Renal cortex interstitium (tissue), 15 donors: ENCODE measurements around the gene BUB1B. TPM values are rescaled to one million over a fixed set of nuclear protein-coding genes. Genes with fewer than 3 reads are reported as not detected.
"Not testable (repeated sequence)": the region's sequence is repeated elsewhere in the genome, so short reads cannot be mapped to it uniquely, and the experiment has no call there.

Source experiments
- DNase-seq, 11 donors: peaks; one replicate each; pipeline ENCODE4 v3.0.0-alpha.2; 2013; ENCODE audit warnings: low read depth in 9 of 11, low spot score in 4 of 11; ENCODE audit errors: extremely low read depth in 1 of 11
- long read RNA-seq, 16 experiments: transcript quantifications; one replicate each; lab custom pipeline, GENCODE V29; 2026
- polyA plus RNA-seq, 3 donors: library from polyadenylated mRNA; unstranded; fragments of 120-200 nt; gene quantifications; one replicate each; pipeline ENCODE4 v1.2.1, GENCODE V29; 2013; ENCODE audit not compliant: insufficient read length in 3 of 3

The BUB1B gene
- polyA plus RNA-seq = 10 to 100 TPM; 28.0 to 40.1 (median 30.7) TPM
- long read RNA-seq, donor 1 = 0 reads
- long read RNA-seq, donor 2 = 0 reads
- long read RNA-seq, donor 3, partial matches to known transcripts = 0 of 1 reads
- long read RNA-seq, donor 3, other reads (novel, unspliced or antisense) = 0 of 1 reads
- long read RNA-seq, donor 4, partial matches to known transcripts = 0 of 2 reads
- long read RNA-seq, donor 4, other reads (novel, unspliced or antisense) = 0 of 2 reads
- long read RNA-seq, donor 5 = 0 reads
- long read RNA-seq, donor 6, partial matches to known transcripts = 0 of 2 reads
- long read RNA-seq, donor 6, other reads (novel, unspliced or antisense) = 0 of 2 reads
- long read RNA-seq, donor 7 = 0 reads
- long read RNA-seq, donor 8 = 0 reads
- long read RNA-seq, donor 9 = 0 reads
- long read RNA-seq, donor 10, partial matches to known transcripts = 0 of 1 reads
- long read RNA-seq, donor 10, other reads (novel, unspliced or antisense) = 0 of 1 reads
- long read RNA-seq, donor 11, partial matches to known transcripts = 0 of 1 reads
- long read RNA-seq, donor 11, other reads (novel, unspliced or antisense) = 0 of 1 reads
- long read RNA-seq, donor 12, partial matches to known transcripts = 0 of 1 reads
- long read RNA-seq, donor 12, other reads (novel, unspliced or antisense) = 0 of 1 reads
- long read RNA-seq, donor 13 = 0 reads
- long read RNA-seq, donor 14, partial matches to known transcripts = 0 of 2 reads
- long read RNA-seq, donor 14, other reads (novel, unspliced or antisense) = 0 of 2 reads
- long read RNA-seq, donor 15, partial matches to known transcripts = 0 of 2 reads
- long read RNA-seq, donor 15, other reads (novel, unspliced or antisense) = 0 of 2 reads
- long read RNA-seq, donor 16, partial matches to known transcripts = 10 of 12 reads
- long read RNA-seq, donor 16, other reads (novel, unspliced or antisense) = 0 of 12 reads

GRCh38 chr15:40160689-40161688 is at the start of gene BUB1B:
BUB1B (plus strand) TSS chr15:40161069; CDS start chr15:40161221, 152 bp downstream.
- DNase-seq = peak; percentile 88 to 96 (median 92)

GRCh38 chr15:40111888-40112287 is 49.0 kb upstream of the BUB1B start:
- DNase-seq = no peak

- no peak for DNase-seq
Observed at GRCh38 chr15:40112789-40113188, 48.1 kb upstream of the BUB1B start.

GRCh38 chr15:40114218-40114617 is 46.7 kb upstream of the BUB1B start:
- DNase-seq = no peak

- not testable (repeated sequence) for DNase-seq
Observed at GRCh38 chr15:40115106-40115505, 45.8 kb upstream of the BUB1B start.

- peak in 1 of 11 donors; percentile 64 for DNase-seq
Observed at GRCh38 chr15:40115670-40116093, 45.2 kb upstream of the BUB1B start.

- DNase-seq = no peak
Observed at GRCh38 chr15:40118473-40118872, 42.4 kb upstream of the BUB1B start.

- DNase-seq = no peak
Observed at GRCh38 chr15:40121911-40122638, 38.8 kb upstream of the BUB1B start.

- not testable (repeated sequence) for DNase-seq
Observed at GRCh38 chr15:40122989-40123388, 37.9 kb upstream of the BUB1B start.

- not testable (repeated sequence) for DNase-seq
Observed at GRCh38 chr15:40123863-40124262, 37.0 kb upstream of the BUB1B start.

GRCh38 chr15:40124333-40124732 is 36.5 kb upstream of the BUB1B start:
- DNase-seq = not testable (repeated sequence)

GRCh38 chr15:40124807-40125285 is 36.0 kb upstream of the BUB1B start:
- DNase-seq = not testable (repeated sequence)

- no peak for DNase-seq
Observed at GRCh38 chr15:40125950-40126349, 34.9 kb upstream of the BUB1B start.

- DNase-seq = no peak
Observed at GRCh38 chr15:40128766-40129660, 31.9 kb upstream of the BUB1B start.

GRCh38 chr15:40130118-40130517 is 30.8 kb upstream of the BUB1B start:
- no peak for DNase-seq

GRCh38 chr15:40130799-40131502 is 29.9 kb upstream of the BUB1B start:
- DNase-seq = no peak
